ENCODE results near the gene FRMD8. TPM values are rescaled to one million over a fixed set of nuclear protein-coding genes. Genes with fewer than 3 reads are reported as not detected.

Gene FRMD8
- total and polyA plus RNA-seq, 2 experiments from 2014 or later, result 7.0 to 35.4 TPM

GRCh38 chr11:65423516-65424204 lies 37.2 kb downstream of the FRMD8 start (continued):
- TF ChIP-seq ZNF462 (CRISPR knock-in tag; IDR thresholded peaks at IDR 0.05) (no peak), EZH2phosphoT487 (IDR thresholded peaks at IDR 0.05; ENCODE audit: unreplicated experiment) (no peak), ETS1 (IDR thresholded peaks at IDR 0.05) (no peak), STAT1 (IDR thresholded peaks at IDR 0.05; ENCODE audit: unreplicated experiment) (no peak), ZNF114 (CRISPR knock-in tag; IDR thresholded peaks at IDR 0.05) (no peak), JUNB (IDR thresholded peaks at IDR 0.05; ENCODE audit: unreplicated experiment) (no peak), CREB1 (CRISPR knock-in tag; IDR thresholded peaks at IDR 0.05; ENCODE audit: low read depth) (no peak)
